Measurements from ENCODE around the gene AFDN. TPM values are rescaled to one million over a fixed set of nuclear protein-coding genes. Genes with fewer than 3 reads are reported as not detected.

Gene AFDN
- polyA plus RNA-seq, 1 experiment, result 26.6 TPM

GRCh38 chr6:167786853-167787675 is 39.6 kb upstream of the AFDN start:
- ChIA-PET POLR2A (no interaction called here), CTCF (no interaction called here)
- DNase-seq (ENCODE audit: low read depth, low spot score), result no peak
- no peak overlapping the region for H3K4me3 ChIP-seq (ENCODE audit: low read depth, low read length)
- H3K27me3 ChIP-seq (ENCODE audit: control insufficient read depth, insufficient read depth, low read length), result no peaks in the 10 kb centered on the region
- no peaks in the 10 kb centered on the region for H3K9me3 ChIP-seq (ENCODE audit: control insufficient read depth, insufficient read depth, low read length)
- no peak for TF ChIP-seq CTCF (IDR thresholded peaks at IDR 0.05; ENCODE audit: low read depth, low read length)
- H3K27ac ChIP-seq (ENCODE audit: low read depth, low read length), result no peak overlapping the region

- CTCF ChIA-PET, result no interaction called here
- H3K4me3 ChIP-seq (ENCODE audit: low read depth, low read length), result no peak overlapping the region
- no peaks in the 10 kb centered on the region for H3K9me3 ChIP-seq (ENCODE audit: control insufficient read depth, insufficient read depth, low read length)
- POLR2A ChIA-PET, result no interaction called here
- no peak for DNase-seq (ENCODE audit: low read depth, low spot score)
- no peak overlapping the region for H3K27ac ChIP-seq (ENCODE audit: low read depth, low read length)
- no peak for TF ChIP-seq CTCF (IDR thresholded peaks at IDR 0.05; ENCODE audit: low read depth, low read length)
- H3K27me3 ChIP-seq (ENCODE audit: control insufficient read depth, insufficient read depth, low read length), result no peaks in the 10 kb centered on the region
Observed at GRCh38 chr6:167787896-167788562, 38.7 kb upstream of the AFDN start.

GRCh38 chr6:167788563-167788903 is 38.2 kb upstream of the AFDN start:
- no peak for TF ChIP-seq CTCF (IDR thresholded peaks at IDR 0.05; ENCODE audit: low read depth, low read length)
- CTCF ChIA-PET, result no interaction called here

GRCh38 chr6:167789358-167789757 is 37.4 kb upstream of the AFDN start:
- Histone ChIP-seq H3K9me3 (ENCODE audit: control insufficient read depth, insufficient read depth, low read length) (no peaks in the 10 kb centered on the region), H3K4me3 (ENCODE audit: low read depth, low read length) (no peak overlapping the region), H3K27ac (ENCODE audit: low read depth, low read length) (no peak overlapping the region), H3K27me3 (ENCODE audit: control insufficient read depth, insufficient read depth, low read length) (no peaks in the 10 kb centered on the region)
- TF ChIP-seq CTCF (IDR thresholded peaks at IDR 0.05; ENCODE audit: low read depth, low read length), result no peak
- ChIA-PET CTCF (no interaction called here), POLR2A (no interaction called here)
- DNase-seq (ENCODE audit: low read depth, low spot score), result no peak

More at GRCh38 chr6:167788563-167788903, 38.2 kb upstream of the AFDN start:
- H3K9me3 ChIP-seq (ENCODE audit: control insufficient read depth, insufficient read depth, low read length), result no peaks in the 10 kb centered on the region
- H3K27me3 ChIP-seq (ENCODE audit: control insufficient read depth, insufficient read depth, low read length), result no peaks in the 10 kb centered on the region
- DNase-seq (ENCODE audit: low read depth, low spot score), result no peak
- no peak overlapping the region for H3K4me3 ChIP-seq (ENCODE audit: low read depth, low read length)
- POLR2A ChIA-PET, result no interaction called here
- no peak overlapping the region for H3K27ac ChIP-seq (ENCODE audit: low read depth, low read length)

GRCh38 chr6:167791091-167791779 is 35.5 kb upstream of the AFDN start:
- Histone ChIP-seq H3K27me3 (ENCODE audit: control insufficient read depth, insufficient read depth, low read length) (peaks cover 3% of the 10 kb centered on the region), H3K9me3 (ENCODE audit: control insufficient read depth, insufficient read depth, low read length) (peaks cover 4% of the 10 kb centered on the region; the same call in 1 of the 2 replicates), H3K4me3 (ENCODE audit: low read depth, low read length) (no peak overlapping the region), H3K27ac (ENCODE audit: low read depth, low read length) (no peak overlapping the region)
- no peak for DNase-seq (ENCODE audit: low read depth, low spot score)
- POLR2A ChIA-PET, result no interaction called here
- TF ChIP-seq CTCF (IDR thresholded peaks at IDR 0.05; ENCODE audit: low read depth, low read length), result no peak
- CTCF ChIA-PET, result no interaction called here
